ENCODE results near the gene AFAP1.

- TF ChIP-seq CTCF (IDR thresholded peaks at IDR 0.05) (no peak), ZFX (IDR thresholded peaks at IDR 0.05; ENCODE audit: borderline replicate concordance) (no peak)
Observed at GRCh38 chr4:7807351-7807921, 132.2 kb downstream of the AFAP1 start.
